K562 (cell line): ENCODE results near the gene TNFSF11.

Source experiments
- EZH2 ChIP-seq: IDR thresholded peaks from 2 replicates; pipeline ENCODE4 v1.6.1; 2012; ENCODE audit warnings: low read depth, mild to moderate bottlenecking, inconsistent platforms, low read length, borderline replicate concordance
- GABPA ChIP-seq: fragments of 200-800 bp; sonication (Bioruptor generic); conservative IDR thresholded peaks from 2 replicates; pipeline ENCODE4 v1.6.1; 2016; ENCODE audit warnings: low read depth, missing genetic modification characterization, missing compliant biosample characterization
- HNRNPLL ChIP-seq: fragments of 200-400 bp; formaldehyde crosslinking; IDR thresholded peaks from 2 replicates; pipeline ENCODE4 v1.6.1; 2017; ENCODE audit warnings: low read length, low read depth, mild to moderate bottlenecking; ENCODE audit not compliant: poor library complexity, severe bottlenecking
- POLR2AphosphoS5 ChIP-seq: IDR thresholded peaks from 2 replicates; pipeline ENCODE4 v1.6.1; 2011; ENCODE audit warnings: mild to moderate bottlenecking, low read depth, low read length, moderate library complexity; ENCODE audit not compliant: control insufficient read depth, insufficient read depth
- PRDM10 ChIP-seq: fragments of 450-650 bp; IDR thresholded peaks from 2 replicates; pipeline ENCODE4 v1.6.1; 2018; ENCODE audit not compliant: partially characterized antibody
- UBTF ChIP-seq, 2 experiments: IDR thresholded peaks; 2 replicates each; pipeline ENCODE4 v1.6.1; 2012; ENCODE audit warnings: improper control_type of control experiment in 2 of 2, low read depth in 2 of 2, low read length in 2 of 2, borderline replicate concordance in 1 of 2
- ZC3H4 ChIP-seq: sonication (generic); formaldehyde crosslinking; IDR thresholded peaks from 2 replicates; pipeline ENCODE4 v1.9.0; 2021; ENCODE audit warnings: missing genetic modification reagents, borderline replicate concordance
- ZNF165 ChIP-seq: fragments of 250-450 bp; sonication (Bioruptor Pico); IDR thresholded peaks from 2 replicates; pipeline ENCODE4 v1.4.0; 2020; ENCODE audit warnings: borderline replicate concordance

- TF ChIP-seq EZH2 (no peak), UBTF (IDR thresholded peaks at IDR 0.05; ENCODE audit: borderline replicate concordance in 1 of 2, low read depth in 2 of 2, low read length in 2 of 2) (no peak), PRDM10 (no peak), POLR2AphosphoS5 (no peak), GABPA (tag) (no peak), ZNF165 (no peak), HNRNPLL (no peak), ZC3H4 (no peak)
These were observed 27.0 kb downstream of the TNFSF11 start for GRCh38 chr13:42600943-42601342.
